SK-N-SH (cell line): Measurements from ENCODE around the gene SSX2IP.

Source experiments
- CTCF ChIP-seq: fragments of 200-600 bp; sonication (generic); IDR thresholded peaks from 2 replicates; pipeline ENCODE4 v1.6.1; 2017; ENCODE audit warnings: antibody characterized with exemption, mild to moderate bottlenecking, moderate library complexity
- EP300 ChIP-seq, 2 experiments: IDR thresholded peaks; 2 replicates each; pipeline versions ENCODE4 v1.4.0 to v1.6.1; 2012; ENCODE audit warnings: borderline replicate concordance in 1 of 2, low read depth in 1 of 2, low read length in 1 of 2
- GABPA ChIP-seq: IDR thresholded peaks from 2 replicates; pipeline ENCODE4 v1.4.0; 2012; ENCODE audit warnings: low read depth, mild to moderate bottlenecking
- IRF3 ChIP-seq: fragments of 150-350 bp; IDR thresholded peaks from 2 replicates; pipeline ENCODE4 v1.6.1; 2016; ENCODE audit warnings: mild to moderate bottlenecking, low read depth, low read length
- PBX3 ChIP-seq: IDR thresholded peaks from 2 replicates; pipeline ENCODE4; 2012
- POLR2AphosphoS5 ChIP-seq: IDR thresholded peaks from 2 replicates; pipeline ENCODE4 v1.6.1; 2012; ENCODE audit warnings: low read depth, low read length
- REST ChIP-seq: IDR thresholded peaks from 2 replicates; pipeline ENCODE4 v1.6.1; 2012; ENCODE audit warnings: mild to moderate bottlenecking, low read depth, low read length, moderate library complexity
- TAF1 ChIP-seq: IDR thresholded peaks from 2 replicates; pipeline ENCODE4 v1.6.1; 2012; ENCODE audit warnings: low read depth, mild to moderate bottlenecking, low read length, moderate library complexity, borderline replicate concordance
- USF1 ChIP-seq: IDR thresholded peaks from 2 replicates; pipeline ENCODE4 v1.4.0; 2012; ENCODE audit warnings: low read depth, borderline replicate concordance

GRCh38 chr1:84731519-84731918 is 41.3 kb upstream of the SSX2IP start:
- no peak for TF ChIP-seq PBX3
- no peak for TF ChIP-seq CTCF
- TF ChIP-seq POLR2AphosphoS5 = no peak
- no peak for TF ChIP-seq EP300 (IDR thresholded peaks at IDR 0.05; ENCODE audit: borderline replicate concordance in 1 of 2, low read depth in 1 of 2, low read length in 1 of 2)
- no peak for TF ChIP-seq USF1
- TF ChIP-seq TAF1 = no peak
- no peak for TF ChIP-seq GABPA
- TF ChIP-seq REST = no peak
- TF ChIP-seq IRF3 = no peak
